ENCODE measurements around the gene ITPKC. TPM values are rescaled to one million over a fixed set of nuclear protein-coding genes. Genes with fewer than 3 reads are reported as not detected.

The ITPKC gene
- polyA plus RNA-seq, 1 donor from 2014 or later, result 16.8 TPM

DNA sequence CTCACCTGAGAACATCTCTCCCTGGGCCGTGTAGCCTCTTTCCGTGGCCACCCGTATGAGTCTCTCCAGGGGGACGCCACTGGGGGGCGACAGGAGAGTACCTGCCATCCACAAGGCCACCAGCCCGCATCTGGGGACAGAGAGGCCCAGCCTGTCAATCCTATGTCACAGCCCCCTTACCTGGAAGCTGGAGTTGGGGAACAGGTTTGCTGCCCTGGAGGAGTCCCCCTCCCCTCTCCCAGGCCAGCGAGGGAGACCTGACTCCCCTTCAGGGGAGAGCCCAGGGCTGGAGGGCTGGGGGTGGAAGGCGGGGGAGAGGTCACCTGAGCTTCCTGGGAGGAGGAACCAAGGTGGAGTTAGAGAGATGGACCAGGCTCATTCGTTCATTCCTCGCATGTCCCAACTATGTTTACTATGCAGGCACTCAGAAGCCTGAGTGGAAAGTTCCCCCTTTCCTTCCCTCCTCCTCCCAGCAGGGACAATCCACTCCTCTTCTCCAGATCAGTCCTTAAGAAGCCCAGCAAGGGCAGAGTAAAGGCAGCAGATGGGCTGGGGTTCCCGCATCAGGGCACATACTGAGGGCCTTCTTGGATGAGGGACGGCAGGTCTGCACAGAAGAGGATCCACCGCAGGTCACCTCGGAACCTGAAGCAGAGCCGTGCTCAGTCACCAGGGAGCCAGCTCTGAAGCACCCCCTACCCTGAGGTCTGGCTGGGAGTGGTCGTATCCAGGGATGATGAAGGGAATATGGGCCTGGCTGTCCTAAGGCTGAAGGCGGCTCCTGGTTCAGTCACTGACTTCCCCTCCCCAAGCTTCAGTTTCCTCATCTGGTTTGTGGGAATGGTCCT, 27.9 kb downstream of the ITPKC start:
- TF ChIP-seq EZH2 (IDR thresholded peaks at IDR 0.05; ENCODE audit: borderline replicate concordance, insufficient read depth, low read length, poor library complexity, severe bottlenecking) (no peak), RAD21 (conservative IDR thresholded peaks at IDR 0.05) (no peak), MXI1 (conservative IDR thresholded peaks at IDR 0.05; ENCODE audit: poor library complexity, severe bottlenecking) (no peak), SMC3 (conservative IDR thresholded peaks at IDR 0.05; ENCODE audit: poor library complexity) (no peak), EP300 (conservative IDR thresholded peaks at IDR 0.05; ENCODE audit: poor library complexity, severe bottlenecking) (no peak), POLR2AphosphoS5 (IDR thresholded peaks at IDR 0.05) (no peak), TAF1 (IDR thresholded peaks at IDR 0.05; ENCODE audit: low read depth) (no peak)
- TF ChIP-seq, protein P1, sequence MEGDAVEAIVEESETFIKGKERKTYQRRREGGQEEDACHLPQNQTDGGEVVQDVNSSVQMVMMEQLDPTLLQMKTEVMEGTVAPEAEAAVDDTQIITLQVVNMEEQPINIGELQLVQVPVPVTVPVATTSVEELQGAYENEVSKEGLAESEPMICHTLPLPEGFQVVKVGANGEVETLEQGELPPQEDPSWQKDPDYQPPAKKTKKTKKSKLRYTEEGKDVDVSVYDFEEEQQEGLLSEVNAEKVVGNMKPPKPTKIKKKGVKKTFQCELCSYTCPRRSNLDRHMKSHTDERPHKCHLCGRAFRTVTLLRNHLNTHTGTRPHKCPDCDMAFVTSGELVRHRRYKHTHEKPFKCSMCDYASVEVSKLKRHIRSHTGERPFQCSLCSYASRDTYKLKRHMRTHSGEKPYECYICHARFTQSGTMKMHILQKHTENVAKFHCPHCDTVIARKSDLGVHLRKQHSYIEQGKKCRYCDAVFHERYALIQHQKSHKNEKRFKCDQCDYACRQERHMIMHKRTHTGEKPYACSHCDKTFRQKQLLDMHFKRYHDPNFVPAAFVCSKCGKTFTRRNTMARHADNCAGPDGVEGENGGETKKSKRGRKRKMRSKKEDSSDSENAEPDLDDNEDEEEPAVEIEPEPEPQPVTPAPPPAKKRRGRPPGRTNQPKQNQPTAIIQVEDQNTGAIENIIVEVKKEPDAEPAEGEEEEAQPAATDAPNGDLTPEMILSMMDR (IDR thresholded peaks at IDR 0.05; ENCODE audit: poor library complexity, severe bottlenecking), result no peak
- TF ChIP-seq, protein P2, sequence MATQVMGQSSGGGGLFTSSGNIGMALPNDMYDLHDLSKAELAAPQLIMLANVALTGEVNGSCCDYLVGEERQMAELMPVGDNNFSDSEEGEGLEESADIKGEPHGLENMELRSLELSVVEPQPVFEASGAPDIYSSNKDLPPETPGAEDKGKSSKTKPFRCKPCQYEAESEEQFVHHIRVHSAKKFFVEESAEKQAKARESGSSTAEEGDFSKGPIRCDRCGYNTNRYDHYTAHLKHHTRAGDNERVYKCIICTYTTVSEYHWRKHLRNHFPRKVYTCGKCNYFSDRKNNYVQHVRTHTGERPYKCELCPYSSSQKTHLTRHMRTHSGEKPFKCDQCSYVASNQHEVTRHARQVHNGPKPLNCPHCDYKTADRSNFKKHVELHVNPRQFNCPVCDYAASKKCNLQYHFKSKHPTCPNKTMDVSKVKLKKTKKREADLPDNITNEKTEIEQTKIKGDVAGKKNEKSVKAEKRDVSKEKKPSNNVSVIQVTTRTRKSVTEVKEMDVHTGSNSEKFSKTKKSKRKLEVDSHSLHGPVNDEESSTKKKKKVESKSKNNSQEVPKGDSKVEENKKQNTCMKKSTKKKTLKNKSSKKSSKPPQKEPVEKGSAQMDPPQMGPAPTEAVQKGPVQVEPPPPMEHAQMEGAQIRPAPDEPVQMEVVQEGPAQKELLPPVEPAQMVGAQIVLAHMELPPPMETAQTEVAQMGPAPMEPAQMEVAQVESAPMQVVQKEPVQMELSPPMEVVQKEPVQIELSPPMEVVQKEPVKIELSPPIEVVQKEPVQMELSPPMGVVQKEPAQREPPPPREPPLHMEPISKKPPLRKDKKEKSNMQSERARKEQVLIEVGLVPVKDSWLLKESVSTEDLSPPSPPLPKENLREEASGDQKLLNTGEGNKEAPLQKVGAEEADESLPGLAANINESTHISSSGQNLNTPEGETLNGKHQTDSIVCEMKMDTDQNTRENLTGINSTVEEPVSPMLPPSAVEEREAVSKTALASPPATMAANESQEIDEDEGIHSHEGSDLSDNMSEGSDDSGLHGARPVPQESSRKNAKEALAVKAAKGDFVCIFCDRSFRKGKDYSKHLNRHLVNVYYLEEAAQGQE (IDR thresholded peaks at IDR 0.05; ENCODE audit: borderline replicate concordance), result no peak
- Histone ChIP-seq H3K36me3 (ENCODE audit: insufficient read depth, low read length) (no peaks in the 10 kb centered on the region), H3K4me3 (ENCODE audit: low read length) (no peak overlapping the region), H4K20me1 (ENCODE audit: insufficient read depth) (no peaks in the 10 kb centered on the region), H2AFZ (ENCODE audit: low read depth, low read length) (no peak overlapping the region), H3F3A (ENCODE audit: insufficient read depth, low read length, poor library complexity, severe bottlenecking) (no peaks in the 10 kb centered on the region), H3K27ac (ENCODE audit: low read length) (no peak overlapping the region), H3K9me2 (ENCODE audit: insufficient read depth, low read length) (no peaks in the 10 kb centered on the region), H3K79me2 (replicated peaks; ENCODE audit: insufficient read depth, low read length) (peaks cover 7% of the 10 kb centered on the region), H3K27me3 (ENCODE audit: insufficient read depth, low read depth, low read length) (no peaks in the 10 kb centered on the region), H3K9me3 (ENCODE audit: low read length) (no peaks in the 10 kb centered on the region), H3K4me2 (ENCODE audit: low read length) (no peak overlapping the region), H3K9ac (ENCODE audit: low read length) (no peak overlapping the region)

DNA sequence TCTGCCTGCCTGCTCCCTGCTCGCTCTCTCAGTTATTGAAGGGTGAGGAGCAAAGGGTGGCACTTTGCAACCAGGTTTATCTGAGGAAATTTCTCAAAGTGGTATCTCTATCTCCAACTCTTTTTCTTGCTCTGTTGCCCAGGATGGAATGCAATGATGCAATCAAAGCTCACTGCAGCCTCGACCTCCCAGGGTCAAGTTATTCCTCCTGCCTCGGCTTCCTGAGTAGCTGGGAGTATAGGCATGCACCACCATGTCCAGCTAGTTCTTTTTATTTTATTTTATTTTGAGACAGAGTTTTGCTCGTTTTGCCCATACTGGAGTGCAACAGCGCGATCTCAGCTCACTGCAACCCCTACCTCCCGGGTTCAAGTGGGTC, 28.5 kb downstream of the ITPKC start:
- H3K79me2 ChIP-seq (replicated peaks; ENCODE audit: insufficient read depth, low read length), result peaks cover 9% of the 10 kb centered on the region
- H2AFZ ChIP-seq (ENCODE audit: low read depth, low read length), result no peak overlapping the region
- H3K9me2 ChIP-seq (ENCODE audit: insufficient read depth, low read length), result no peaks in the 10 kb centered on the region
- no peaks in the 10 kb centered on the region for H3K36me3 ChIP-seq (ENCODE audit: insufficient read depth, low read length)
- no peaks in the 10 kb centered on the region for H3K9me3 ChIP-seq (ENCODE audit: low read length)
- H4K20me1 ChIP-seq (ENCODE audit: insufficient read depth), result no peaks in the 10 kb centered on the region
- H3K27ac ChIP-seq (ENCODE audit: low read length), result no peak overlapping the region
- H3F3A ChIP-seq (ENCODE audit: insufficient read depth, low read length, poor library complexity, severe bottlenecking), result no peaks in the 10 kb centered on the region
- H3K9ac ChIP-seq (ENCODE audit: low read length), result no peak overlapping the region
- H3K4me3 ChIP-seq (ENCODE audit: low read length), result no peak overlapping the region
- no peak overlapping the region for H3K4me2 ChIP-seq (ENCODE audit: low read length)
- no peak for TF ChIP-seq TAF1 (IDR thresholded peaks at IDR 0.05; ENCODE audit: low read depth)
- no peaks in the 10 kb centered on the region for H3K27me3 ChIP-seq (ENCODE audit: insufficient read depth, low read depth, low read length)

Data from neural cell (in vitro differentiated cells).